GM19397 (cell line): ENCODE data around the gene SF1.

Experiments used
- ATAC-seq: cut with Tn5 transposase; IDR thresholded peaks from one replicate; pipeline ENCODE4 v1.9.1; 2021; ENCODE audit warnings: mild to moderate bottlenecking, moderate library complexity; ENCODE audit not compliant: unreplicated experiment

The SF1 gene

DNA sequence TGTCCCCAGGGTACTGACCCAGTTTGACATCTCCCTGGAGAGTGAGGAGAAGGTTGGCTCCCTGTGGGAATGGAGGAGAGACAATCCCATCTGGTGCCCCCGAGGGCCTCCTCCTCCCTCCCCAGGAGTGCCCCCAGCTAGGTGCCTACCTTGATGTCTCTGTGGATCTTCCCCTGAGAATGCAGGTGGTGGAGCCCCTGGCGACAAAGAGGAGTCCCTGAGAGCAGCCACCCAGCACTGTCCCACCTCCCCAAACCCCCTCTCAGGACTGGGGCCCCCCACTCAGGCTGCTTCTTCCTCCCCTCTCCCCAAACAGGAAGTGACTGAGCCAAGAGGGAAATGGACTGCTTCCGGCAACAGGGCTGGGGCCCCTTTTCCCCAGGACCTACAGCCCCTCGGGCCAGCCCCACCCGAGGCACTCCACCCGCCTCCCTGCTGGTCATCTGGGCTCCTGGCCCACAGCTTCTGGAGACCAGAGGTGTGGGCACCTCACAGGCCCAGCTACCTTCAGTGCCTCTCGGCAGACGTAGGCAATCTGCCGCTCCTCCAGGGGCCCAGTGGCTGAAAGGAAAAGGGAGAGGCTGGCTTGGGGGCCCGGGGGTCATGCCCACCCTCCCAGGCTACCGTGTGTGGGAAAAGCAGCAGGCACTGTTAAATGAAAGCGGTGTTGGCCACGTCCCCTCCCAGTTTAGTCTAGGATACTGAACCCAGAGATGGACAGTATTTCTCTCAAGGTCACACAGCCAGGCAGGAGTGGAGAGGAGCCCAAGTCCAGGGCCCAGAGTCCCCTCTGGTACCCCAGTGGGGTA is 23.4 kb upstream of the SF1 start:
- ATAC-seq: no peak

DNA sequence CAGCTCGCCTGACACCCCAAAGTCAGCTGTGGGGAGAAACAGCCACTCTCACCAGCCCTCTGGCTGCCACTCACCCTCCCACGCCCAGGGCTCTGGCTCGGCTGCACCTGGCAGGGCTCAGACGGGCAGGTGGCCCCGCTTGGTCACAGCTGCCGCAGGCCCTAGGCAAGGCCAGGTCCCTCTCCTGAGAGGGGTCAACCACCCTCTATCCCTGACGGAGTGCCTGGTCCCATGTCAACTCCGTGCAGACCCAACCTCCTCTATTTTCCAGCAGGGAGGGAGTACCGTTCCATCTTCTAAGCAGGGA is 22.8 kb upstream of the SF1 start:
- ATAC-seq: no peak

GRCh38 chr11:64800303-64801157 is 22.2 kb upstream of the SF1 start:
- no peak for ATAC-seq

- ATAC-seq: no peak
Measured at GRCh38 chr11:64799623-64800302, 21.4 kb upstream of the SF1 start.

- no peak for ATAC-seq
Measured at GRCh38 chr11:64799256-64799622, 20.9 kb upstream of the SF1 start.

DNA sequence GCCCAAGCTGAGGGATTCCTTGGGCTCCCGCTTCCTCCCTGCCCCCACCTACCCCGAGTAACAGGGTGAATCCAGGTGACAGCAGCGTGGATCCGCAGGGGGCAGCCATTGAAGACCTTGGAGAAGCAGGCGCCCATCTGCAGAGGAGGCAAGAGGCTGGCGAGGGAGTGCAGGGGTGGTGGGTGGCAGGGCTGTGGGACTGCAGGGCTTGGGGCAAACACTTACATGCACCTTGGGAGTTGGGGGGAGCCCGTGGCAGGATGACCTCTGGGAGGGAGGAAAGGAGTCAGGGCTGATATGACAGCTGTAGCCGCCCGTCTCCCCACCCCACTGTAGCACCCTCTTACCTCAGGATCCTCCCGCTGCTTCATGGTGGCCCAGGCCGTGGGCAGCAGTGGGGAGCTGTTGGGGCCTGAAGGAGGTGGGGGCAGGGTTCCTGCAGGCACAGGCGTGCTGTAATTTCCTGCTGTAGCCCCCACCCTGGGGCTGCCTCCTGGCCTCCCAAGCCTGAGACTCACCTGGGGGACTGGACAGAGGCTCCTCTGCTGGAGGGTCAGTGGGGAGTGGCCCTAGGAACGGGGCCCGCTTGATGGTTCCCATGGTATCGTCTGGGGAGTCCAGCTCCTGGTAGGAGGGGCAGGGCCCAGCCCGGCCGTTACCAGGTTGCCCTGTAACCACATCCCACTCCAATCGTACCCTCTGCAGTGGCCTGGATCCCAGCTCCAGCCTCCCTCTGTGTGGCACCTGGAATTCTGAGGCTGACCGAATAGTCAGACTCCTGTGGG is 18.6 kb upstream of the SF1 start:
- ATAC-seq: no peak

DNA sequence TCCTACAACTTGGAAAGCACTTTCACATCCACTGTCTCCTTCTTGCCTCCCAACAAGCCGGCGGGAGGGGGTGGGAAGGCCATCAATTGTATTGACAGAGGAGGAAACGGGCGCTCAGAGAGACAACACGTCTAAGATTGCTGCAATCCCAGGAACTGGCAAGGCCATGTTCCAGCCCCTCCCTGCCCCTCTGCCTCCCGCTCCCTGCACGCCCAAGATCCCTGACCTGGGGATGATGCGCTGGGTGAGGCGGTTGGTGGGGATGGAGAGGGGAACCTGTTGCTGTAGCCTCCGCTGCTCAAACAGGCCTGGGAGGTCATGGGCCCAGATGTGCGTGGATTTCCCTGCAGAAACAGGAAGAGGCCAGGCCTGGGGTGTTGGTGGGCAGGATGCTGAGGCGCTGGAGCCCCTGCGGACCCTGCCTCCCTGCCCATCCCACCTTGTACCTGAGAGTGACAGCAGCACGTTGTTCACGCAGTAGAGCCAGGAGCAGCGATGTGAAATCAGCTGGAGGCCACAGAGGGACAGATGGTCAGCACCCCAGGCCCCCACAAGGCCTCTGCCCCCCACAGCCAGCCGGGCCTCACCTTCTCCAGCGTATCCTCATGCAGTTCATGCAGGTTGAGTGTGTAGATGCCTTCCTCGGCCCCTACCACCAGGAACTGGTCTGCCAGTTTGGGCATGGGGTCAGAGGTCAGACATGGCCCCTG is 17.9 kb upstream of the SF1 start:
- no peak for ATAC-seq

- no peak for ATAC-seq
Measured at GRCh38 chr11:64794526-64794925, 16.2 kb upstream of the SF1 start.

GRCh38 chr11:64793271-64794160 is 15.2 kb upstream of the SF1 start:
- no peak for ATAC-seq

- ATAC-seq: no peak
Measured at GRCh38 chr11:64792482-64792881, 14.1 kb upstream of the SF1 start.

GRCh38 chr11:64791781-64792291 is 13.5 kb upstream of the SF1 start:
- no peak for ATAC-seq

GRCh38 chr11:64790205-64791095 is 12.1 kb upstream of the SF1 start:
- ATAC-seq: no peak

GRCh38 chr11:64789331-64790204 is 11.2 kb upstream of the SF1 start:
- no peak for ATAC-seq

DNA sequence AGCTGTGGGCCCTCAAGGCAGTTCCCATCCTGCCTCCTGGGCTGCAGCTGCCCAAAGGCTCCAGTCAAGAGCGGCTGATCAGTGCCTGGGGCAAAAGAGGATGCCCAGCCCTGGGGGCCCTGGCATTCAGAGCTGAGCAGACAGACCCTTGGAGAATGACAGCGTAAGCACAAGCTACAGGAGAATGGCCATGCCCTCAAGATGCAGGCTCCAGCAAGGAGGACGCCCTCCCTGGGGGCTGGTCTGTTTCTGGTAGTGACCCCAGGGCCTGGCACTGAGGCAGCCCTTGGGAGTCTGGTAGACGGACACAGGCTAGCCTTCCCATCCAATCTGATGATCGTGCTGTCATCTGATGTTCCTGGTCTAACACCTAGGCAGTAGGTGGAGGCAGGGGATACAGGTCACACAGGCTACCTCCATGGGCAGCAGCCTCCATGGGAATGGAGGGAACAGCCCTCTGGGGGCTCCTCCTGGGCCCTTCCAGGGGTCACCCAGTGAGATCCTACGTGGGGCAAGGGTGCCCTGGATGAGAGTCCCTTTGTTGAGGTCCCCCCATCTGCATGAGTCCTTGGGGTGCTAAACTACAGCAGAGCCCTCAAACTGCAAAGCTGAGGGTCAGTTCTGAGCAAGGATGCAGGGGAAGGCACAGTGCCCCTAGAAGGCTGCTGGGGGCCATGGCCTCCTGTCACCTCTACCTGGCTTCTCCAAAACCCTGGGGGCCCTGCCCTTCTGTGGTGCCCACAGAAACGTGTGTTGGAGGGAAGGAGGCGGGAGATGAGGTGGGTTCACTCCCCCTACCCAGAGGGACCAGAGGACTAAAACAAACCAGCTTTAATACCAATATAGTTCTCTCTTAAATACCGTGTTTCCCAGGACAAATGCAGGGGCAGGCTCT is 10.2 kb upstream of the SF1 start:
- no peak for ATAC-seq

DNA sequence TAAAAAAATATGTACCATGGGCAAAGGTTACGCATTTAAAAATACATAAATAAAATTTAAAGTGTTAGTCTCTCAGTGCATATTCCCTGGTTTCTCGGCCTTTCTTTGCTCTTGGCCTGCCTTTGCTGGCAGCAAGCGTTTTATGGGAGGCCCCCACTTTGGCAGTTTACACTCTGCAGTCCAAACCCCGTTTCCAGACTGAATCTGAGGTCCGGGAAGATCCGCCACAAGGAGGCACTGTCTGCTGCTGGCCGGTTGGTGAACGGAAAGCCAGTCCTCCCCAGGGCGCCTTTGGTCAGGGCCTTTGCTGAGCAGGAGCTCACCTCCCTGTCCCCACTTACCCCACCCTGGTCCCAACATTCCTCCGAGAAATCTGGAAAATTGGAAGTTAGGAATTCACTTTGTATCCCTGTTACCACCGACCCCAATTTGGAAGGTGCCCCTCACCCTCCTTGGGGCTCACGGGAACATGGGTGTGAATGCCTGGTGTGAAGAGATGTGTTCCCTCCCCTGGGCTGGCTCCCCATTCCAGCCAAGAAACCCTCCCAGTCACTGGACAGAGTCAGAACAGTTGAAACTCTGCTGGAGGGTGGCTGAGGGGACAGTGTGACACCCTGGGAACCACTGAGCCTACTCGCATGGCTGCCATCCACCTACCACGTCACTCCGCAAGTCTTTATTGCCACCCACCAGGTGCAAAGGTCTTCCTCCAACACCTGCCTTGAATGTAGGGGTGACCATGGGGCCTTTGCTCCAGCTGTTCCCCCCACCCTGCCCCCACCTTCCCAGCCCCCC is 9.4 kb upstream of the SF1 start:
- no peak for ATAC-seq
